ENCODE data around the gene KHDRBS2. TPM values are rescaled to one million over a fixed set of nuclear protein-coding genes. Genes with fewer than 3 reads are reported as not detected.

The KHDRBS2 gene
- total and polyA plus RNA-seq, 2 donors (not counting 1 experiment from before 2014, with no cell fraction given): 8.9 to 9.4 TPM

- H3K27me3 Mint-ChIP-seq: no peaks in the 10 kb centered on the region
These were observed 336.9 kb downstream of the KHDRBS2 start for GRCh38 chr6:61949161-61949560.

DNA sequence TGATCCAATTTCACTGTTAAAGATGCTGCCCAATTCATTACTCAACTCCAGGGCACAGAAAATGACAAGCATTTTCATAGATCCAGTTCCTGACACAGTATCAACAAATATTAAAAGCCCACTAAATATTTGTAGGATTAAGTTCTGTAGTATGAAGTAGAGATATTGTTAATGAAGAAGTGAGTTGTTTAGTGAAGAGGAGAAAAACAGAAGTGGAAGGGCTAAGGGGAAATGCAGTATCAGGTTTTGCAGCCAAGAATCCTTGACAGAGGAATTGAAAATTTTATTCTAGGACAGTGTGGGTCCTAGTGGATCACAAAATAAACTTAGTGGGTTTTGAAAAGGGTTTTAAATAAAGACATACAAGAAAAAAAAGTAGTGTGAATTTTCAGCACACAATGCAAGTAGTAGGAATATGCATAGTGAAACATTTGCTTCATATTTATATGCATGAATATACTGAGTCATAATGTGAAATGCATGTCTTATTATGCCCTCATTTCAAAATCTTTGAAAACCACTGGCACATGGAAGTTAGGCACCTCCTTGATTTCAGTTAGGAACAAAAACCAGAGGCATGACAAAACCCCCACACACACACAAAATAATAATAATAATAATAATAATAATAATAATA, 338.6 kb downstream of the KHDRBS2 start:
- no peaks in the 10 kb centered on the region for H4K20me1 ChIP-seq (ENCODE audit: control insufficient read depth, insufficient read depth, low read length, poor library complexity, severe bottlenecking)
- H3K27me3 Mint-ChIP-seq: no peaks in the 10 kb centered on the region
- no peaks in the 10 kb centered on the region for H3K36me3 ChIP-seq (replicated peaks in 1 of 2; ENCODE audit: control extremely low read depth in 1 of 2, control insufficient read depth in 1 of 2, extremely low read depth in 1 of 2, insufficient read depth in 2 of 2, low read length in 1 of 2)
- POLR2A ChIA-PET: no interaction called here
- peaks cover 0 to 6% of the 10 kb centered on the region in 2 donors for H3K4me1 ChIP-seq (ENCODE audit: control insufficient read depth in 2 of 2, insufficient read depth in 2 of 2, low read length in 2 of 2)
- intact Hi-C loops (cut with micrococcal nuclease): no loop called here
- no peaks in the 10 kb centered on the region for H3K9me3 ChIP-seq (ENCODE audit: control extremely low read depth in 1 of 3, control insufficient read depth in 2 of 3, insufficient read depth in 1 of 3, low read length in 2 of 3)
- H3K27ac ChIP-seq (ENCODE audit: low read length in 2 of 2): no peak overlapping the region
- no peak overlapping the region for H2AFZ ChIP-seq (ENCODE audit: insufficient read depth, low read depth, low read length, poor library complexity, severe bottlenecking)
- no peak overlapping the region for H3K4me2 ChIP-seq (replicated peaks; ENCODE audit: low read depth, low read length, poor library complexity, severe bottlenecking)
- no peaks in the 10 kb centered on the region for H3K27me3 ChIP-seq (replicated peaks in 1 of 4; ENCODE audit: control extremely low read depth in 1 of 4, control insufficient read depth in 3 of 4, insufficient read depth in 4 of 4, low read length in 3 of 4)
- H3K4me3 ChIP-seq (ENCODE audit: control extremely low read depth in 1 of 5, extremely low read depth in 1 of 5, insufficient read depth in 1 of 5, low read depth in 2 of 5, low read length in 4 of 5): no peak overlapping the region
- CTCF ChIA-PET: no interaction called here
- no peak overlapping the region for H3K27ac Mint-ChIP-seq
- TF ChIP-seq, protein P1, sequence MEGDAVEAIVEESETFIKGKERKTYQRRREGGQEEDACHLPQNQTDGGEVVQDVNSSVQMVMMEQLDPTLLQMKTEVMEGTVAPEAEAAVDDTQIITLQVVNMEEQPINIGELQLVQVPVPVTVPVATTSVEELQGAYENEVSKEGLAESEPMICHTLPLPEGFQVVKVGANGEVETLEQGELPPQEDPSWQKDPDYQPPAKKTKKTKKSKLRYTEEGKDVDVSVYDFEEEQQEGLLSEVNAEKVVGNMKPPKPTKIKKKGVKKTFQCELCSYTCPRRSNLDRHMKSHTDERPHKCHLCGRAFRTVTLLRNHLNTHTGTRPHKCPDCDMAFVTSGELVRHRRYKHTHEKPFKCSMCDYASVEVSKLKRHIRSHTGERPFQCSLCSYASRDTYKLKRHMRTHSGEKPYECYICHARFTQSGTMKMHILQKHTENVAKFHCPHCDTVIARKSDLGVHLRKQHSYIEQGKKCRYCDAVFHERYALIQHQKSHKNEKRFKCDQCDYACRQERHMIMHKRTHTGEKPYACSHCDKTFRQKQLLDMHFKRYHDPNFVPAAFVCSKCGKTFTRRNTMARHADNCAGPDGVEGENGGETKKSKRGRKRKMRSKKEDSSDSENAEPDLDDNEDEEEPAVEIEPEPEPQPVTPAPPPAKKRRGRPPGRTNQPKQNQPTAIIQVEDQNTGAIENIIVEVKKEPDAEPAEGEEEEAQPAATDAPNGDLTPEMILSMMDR (IDR thresholded peaks at IDR 0.05): no peak
- no peak for TF ChIP-seq EZH2 (IDR thresholded peaks at IDR 0.05; ENCODE audit: borderline replicate concordance, insufficient read depth, low read depth, low read length, poor library complexity, severe bottlenecking)
- peaks cover 3% of the 10 kb centered on the region for H3K9me3 Mint-ChIP-seq (ENCODE audit: insufficient read depth)
- H3K9ac ChIP-seq (ENCODE audit: low read length): no peak overlapping the region
- H3K4me3 Mint-ChIP-seq: no peak overlapping the region
- DNase-seq (no peak), ATAC-seq (ENCODE audit: low read depth) (no peak)
- peaks cover 6% of the 10 kb centered on the region for H3K4me1 Mint-ChIP-seq
- H3K79me2 ChIP-seq (ENCODE audit: control insufficient read depth, insufficient read depth, low read length): no peaks in the 10 kb centered on the region

More at GRCh38 chr6:61949161-61949560, 336.9 kb downstream of the KHDRBS2 start:
- H3K9me3 Mint-ChIP-seq (ENCODE audit: insufficient read depth): no peaks in the 10 kb centered on the region
- Histone ChIP-seq H3K79me2 (ENCODE audit: control insufficient read depth, insufficient read depth, low read length) (no peaks in the 10 kb centered on the region), H3K27me3 (replicated peaks in 1 of 4; ENCODE audit: control extremely low read depth in 1 of 4, control insufficient read depth in 3 of 4, insufficient read depth in 4 of 4, low read length in 3 of 4) (no peaks in the 10 kb centered on the region), H3K9ac (ENCODE audit: low read length) (no peak overlapping the region), H2AFZ (ENCODE audit: insufficient read depth, low read depth, low read length, poor library complexity, severe bottlenecking) (no peak overlapping the region), H3K9me3 (ENCODE audit: control extremely low read depth in 1 of 3, control insufficient read depth in 2 of 3, insufficient read depth in 1 of 3, low read length in 2 of 3) (no peaks in the 10 kb centered on the region), H4K20me1 (ENCODE audit: control insufficient read depth, insufficient read depth, low read length, poor library complexity, severe bottlenecking) (no peaks in the 10 kb centered on the region), H3K36me3 (replicated peaks in 1 of 2; ENCODE audit: control extremely low read depth in 1 of 2, control insufficient read depth in 1 of 2, extremely low read depth in 1 of 2, insufficient read depth in 2 of 2, low read length in 1 of 2) (no peaks in the 10 kb centered on the region), H3K4me3 (ENCODE audit: control extremely low read depth in 1 of 5, extremely low read depth in 1 of 5, insufficient read depth in 1 of 5, low read depth in 2 of 5, low read length in 4 of 5) (no peak overlapping the region), H3K4me2 (replicated peaks; ENCODE audit: low read depth, low read length, poor library complexity, severe bottlenecking) (no peak overlapping the region), H3K4me1 (ENCODE audit: control insufficient read depth in 2 of 2, insufficient read depth in 2 of 2, low read length in 2 of 2) (peaks cover 0 to 6% of the 10 kb centered on the region in 2 donors), H3K27ac (ENCODE audit: low read length in 2 of 2) (no peak overlapping the region)
- intact Hi-C loops (cut with micrococcal nuclease): no loop called here
- DNase-seq: no peak
- H3K4me3 Mint-ChIP-seq: no peak overlapping the region
- peaks cover 6% of the 10 kb centered on the region for H3K4me1 Mint-ChIP-seq
- POLR2A ChIA-PET: no interaction called here
- no peak overlapping the region for H3K27ac Mint-ChIP-seq
- ATAC-seq (ENCODE audit: low read depth): no peak
- CTCF ChIA-PET: no interaction called here
- TF ChIP-seq, protein P1 (IDR thresholded peaks at IDR 0.05): no peak
